ENCODE results near the gene TP53.
"Not testable (repeated sequence)": the region's sequence is repeated elsewhere in the genome, so short reads cannot be mapped to it uniquely, and the experiment has no call there.

TP53 gene

GRCh38 chr17:7650509-7651096 lies 36.7 kb downstream of the TP53 start, which contains the start of gene ATP1B2:
TSS of gene ATP1B2 (plus strand) at chr17:7650926. CDS start at chr17:7651519, 593 bp downstream.
- ChIA-PET CTCF (interaction anchor here (0.6 to 1.2 kb wide), 3 partner anchors 18 to 340 kb away, joined by 3 to 5 read pairs (median 4); partner anchors contain the start of gene TP53), POLR2A (ENCODE audit: low non-redundant PET) (interaction anchor here (0.8 kb wide), 1 partner anchor 36 kb away, joined by 3 read pairs; no protein-coding TSS in a partner anchor)
- H3K27ac ChIP-seq, result no peak within 1 kb of the TSS
- peak; percentile 43 for DNase-seq (ENCODE audit: low spot score)
- no peak for TF ChIP-seq CTCF (conservative IDR thresholded peaks at IDR 0.05; ENCODE audit: low read depth)

GRCh38 chr17:7647018-7647417 lies 40.3 kb downstream of the TP53 start:
- ChIA-PET POLR2A (ENCODE audit: low non-redundant PET) (no interaction called here), CTCF (no interaction called here)
- no peak for TF ChIP-seq CTCF (conservative IDR thresholded peaks at IDR 0.05; ENCODE audit: low read depth)
- DNase-seq (ENCODE audit: low spot score), result no peak
- H3K27ac ChIP-seq, result no peak overlapping the region

GRCh38 chr17:7646457-7646856 lies 40.8 kb downstream of the TP53 start:
- no peak overlapping the region for H3K27ac ChIP-seq
- no peak for DNase-seq (ENCODE audit: low spot score)
- TF ChIP-seq CTCF (conservative IDR thresholded peaks at IDR 0.05; ENCODE audit: low read depth), result no peak
- CTCF ChIA-PET, result interaction anchor here (0.6 kb wide), 1 partner anchor 343 kb away, joined by 3 read pairs; no protein-coding TSS in a partner anchor
- POLR2A ChIA-PET (ENCODE audit: low non-redundant PET), result no interaction called here

GRCh38 chr17:7644775-7645174 lies 42.5 kb downstream of the TP53 start:
- ChIA-PET CTCF (no interaction called here), POLR2A (ENCODE audit: low non-redundant PET) (no interaction called here)

GRCh38 chr17:7641635-7642034 lies 45.7 kb downstream of the TP53 start:
- CTCF ChIA-PET, result interaction anchor here (1.7 kb wide), 1 partner anchor 9 kb away, joined by 6 read pairs; no protein-coding TSS in a partner anchor
- DNase-seq (ENCODE audit: low spot score); POLR2A ChIA-PET (ENCODE audit: low non-redundant PET); H3K27ac ChIP-seq: not testable (repeated sequence)

More at GRCh38 chr17:7644775-7645174, 42.5 kb downstream of the TP53 start:
- TF ChIP-seq CTCF (conservative IDR thresholded peaks at IDR 0.05; ENCODE audit: low read depth), result no peak
- H3K27ac ChIP-seq, result no peak overlapping the region
- no peak for DNase-seq (ENCODE audit: low spot score)

- no peak for TF ChIP-seq CTCF (conservative IDR thresholded peaks at IDR 0.05; ENCODE audit: low read depth)
- ChIA-PET POLR2A (ENCODE audit: low non-redundant PET) (no interaction called here), CTCF (no interaction called here)
- H3K27ac ChIP-seq, result no peak overlapping the region
- no peak for DNase-seq (ENCODE audit: low spot score)
Observed at GRCh38 chr17:7640783-7641182, 46.5 kb downstream of the TP53 start.

GRCh38 chr17:7636163-7636562 lies 51.1 kb downstream of the TP53 start:
- no peak overlapping the region for H3K27ac ChIP-seq
- CTCF ChIA-PET, result interaction anchor here (0.6 kb wide), 1 partner anchor 199 kb away, joined by 3 read pairs; no protein-coding TSS in a partner anchor
- no peak for DNase-seq (ENCODE audit: low spot score)
- POLR2A ChIA-PET (ENCODE audit: low non-redundant PET), result no interaction called here
- no peak for TF ChIP-seq CTCF (conservative IDR thresholded peaks at IDR 0.05; ENCODE audit: low read depth)
